H9 (cell line): Measurements from ENCODE around the gene TMCO4. TPM values are rescaled to one million over a fixed set of nuclear protein-coding genes. Genes with fewer than 3 reads are reported as not detected.

Source experiments
- DNase-seq: peaks from one replicate; pipeline ENCODE4 v3.0.0-alpha.2; 2017
- H2AFZ ChIP-seq: one replicate; pipeline ENCODE4 v1.6.1; 2013; ENCODE audit warnings: mild to moderate bottlenecking, low read length, control low read depth, moderate library complexity
- H2AK5ac ChIP-seq: 2 replicates; pipeline ENCODE4 v1.6.1; 2013; ENCODE audit warnings: low read length, control low read depth, mixed read lengths; ENCODE audit not compliant: insufficient read length
- H2BK120ac ChIP-seq: one replicate; pipeline ENCODE4 v1.6.1; 2013; ENCODE audit warnings: low read depth, mild to moderate bottlenecking, low read length, control low read depth, inconsistent platforms; ENCODE audit not compliant: poor library complexity, severe bottlenecking
- H2BK12ac ChIP-seq: 2 replicates; pipeline ENCODE4 v1.6.1; 2013; ENCODE audit warnings: low read length, control low read depth, mixed read lengths, low read depth; ENCODE audit not compliant: insufficient read length
- H2BK15ac ChIP-seq: 2 replicates; pipeline ENCODE4 v1.6.1; 2013; ENCODE audit warnings: low read depth, low read length, control low read depth
- H2BK20ac ChIP-seq: one replicate; pipeline ENCODE4 v1.6.1; 2013; ENCODE audit warnings: low read depth, mild to moderate bottlenecking, low read length, control low read depth, inconsistent platforms; ENCODE audit not compliant: poor library complexity, severe bottlenecking
- H2BK5ac ChIP-seq: 2 replicates; pipeline ENCODE4 v1.6.1; 2013; ENCODE audit warnings: low read length, control low read depth, mixed read lengths; ENCODE audit not compliant: insufficient read length
- H3K14ac ChIP-seq: 2 replicates; pipeline ENCODE4 v1.6.1; 2013; ENCODE audit warnings: low read length, control low read depth; ENCODE audit not compliant: insufficient read depth
- H3K18ac ChIP-seq: 2 replicates; pipeline ENCODE4 v1.6.1; 2013; ENCODE audit warnings: low read depth, mild to moderate bottlenecking, mixed read lengths, low read length, control low read depth; ENCODE audit not compliant: insufficient read length
- H3K23ac ChIP-seq: 2 replicates; pipeline ENCODE4 v1.6.1; 2013; ENCODE audit warnings: low read length, control low read depth, mixed read lengths, low read depth; ENCODE audit not compliant: insufficient read length
- H3K23me2 ChIP-seq: 2 replicates; pipeline ENCODE4 v1.6.1; 2013; ENCODE audit warnings: low read depth, mild to moderate bottlenecking, mixed read lengths, low read length, control low read depth; ENCODE audit not compliant: insufficient read length, poor library complexity, severe bottlenecking
- H3K27ac ChIP-seq: 2 replicates; pipeline ENCODE4 v1.5.1; 2013; ENCODE audit warnings: low read length, control low read depth, mixed read lengths, low read depth; ENCODE audit not compliant: insufficient read length
- H3K27me3 ChIP-seq: 2 replicates; pipeline ENCODE4 v1.6.1; 2013; ENCODE audit warnings: low read length, control low read depth, inconsistent platforms; ENCODE audit not compliant: insufficient read depth
- H3K4ac ChIP-seq: 2 replicates; pipeline ENCODE4 v1.6.1; 2013; ENCODE audit warnings: low read depth, mild to moderate bottlenecking, control low read depth, inconsistent platforms, low read length, moderate library complexity
- H3K4me1 ChIP-seq: 2 replicates; pipeline ENCODE4 v1.6.1; 2013; ENCODE audit warnings: low read length, control low read depth, inconsistent platforms; ENCODE audit not compliant: insufficient read depth
- H3K4me2 ChIP-seq: 2 replicates; pipeline ENCODE4 v1.6.1; 2013; ENCODE audit warnings: low read length, control low read depth, mixed read lengths; ENCODE audit not compliant: insufficient read length, insufficient read depth
- H3K56ac ChIP-seq: 2 replicates; pipeline ENCODE4 v1.6.1; 2013; ENCODE audit warnings: low read depth, mild to moderate bottlenecking, mixed read lengths, low read length, control low read depth; ENCODE audit not compliant: insufficient read length
- H3K79me1 ChIP-seq: 2 replicates; pipeline ENCODE4 v1.6.1; 2013; ENCODE audit warnings: low read depth, mild to moderate bottlenecking, moderate library complexity, low read length, control low read depth, inconsistent platforms; ENCODE audit not compliant: insufficient read depth, poor library complexity, severe bottlenecking
- H3K79me2 ChIP-seq: 2 replicates; pipeline ENCODE4 v1.6.1; 2013; ENCODE audit warnings: low read length, control low read depth, inconsistent platforms; ENCODE audit not compliant: insufficient read depth
- H3K9ac ChIP-seq: 2 replicates; pipeline ENCODE4 v1.6.1; 2013; ENCODE audit warnings: low read length, control low read depth, mixed read lengths; ENCODE audit not compliant: insufficient read length; ENCODE audit errors: extremely low read depth
- H3K9me3 ChIP-seq: one replicate; pipeline ENCODE4 v1.6.1; 2013; ENCODE audit warnings: low read depth, low read length, inconsistent platforms; ENCODE audit not compliant: control insufficient read depth
- H3T11ph ChIP-seq: one replicate; pipeline ENCODE4 v1.6.1; 2013; ENCODE audit warnings: mild to moderate bottlenecking, low read length, control low read depth, inconsistent platforms
- H4K20me1 ChIP-seq: one replicate; pipeline ENCODE4 v1.6.1; 2013; ENCODE audit not compliant: control insufficient read depth, insufficient read length, insufficient read depth
- H4K5ac ChIP-seq: 2 replicates; pipeline ENCODE4 v1.6.1; 2013; ENCODE audit warnings: low read depth, mild to moderate bottlenecking, mixed read lengths, low read length, control low read depth; ENCODE audit not compliant: insufficient read length
- H4K8ac ChIP-seq: replicated peaks from 2 replicates; pipeline ENCODE4 v1.6.1; 2013; ENCODE audit warnings: low read length, control low read depth, mixed read lengths, low read depth; ENCODE audit not compliant: insufficient read length
- H4K91ac ChIP-seq: 2 replicates; pipeline ENCODE4 v1.6.1; 2013; ENCODE audit warnings: low read depth, mild to moderate bottlenecking, moderate library complexity, mixed read lengths, low read length, control low read depth; ENCODE audit not compliant: insufficient read length
- H3K27ac Mint-ChIP-seq, 3 experiments: 2 replicates in 2 of 3; 3 replicates in 1 of 3; pipeline ENCODE4 v1.8.0; 2020 to 2021; ENCODE audit warnings: mixed read lengths in 3 of 3, mild to moderate bottlenecking in 1 of 3, moderate library complexity in 1 of 3
- H3K27me3 Mint-ChIP-seq: 2 replicates; pipeline ENCODE4 v1.8.0; 2021; ENCODE audit warnings: low read depth, mild to moderate bottlenecking, moderate library complexity, mixed read lengths
- H3K36me3 Mint-ChIP-seq, 3 experiments: 2 replicates in 2 of 3; 3 replicates in 1 of 3; pipeline ENCODE4 v1.8.0; 2020 to 2021; ENCODE audit warnings: low read depth in 3 of 3, mixed read lengths in 3 of 3; ENCODE audit not compliant: insufficient read depth in 1 of 3
- H3K4me1 Mint-ChIP-seq, 2 experiments: 2 replicates each; pipeline ENCODE4 v1.8.0; 2020; ENCODE audit warnings: mixed read lengths in 2 of 2
- H3K4me3 Mint-ChIP-seq, 2 experiments: 2 replicates in 1 of 2; 3 replicates in 1 of 2; pipeline ENCODE4 v1.8.0; 2020 to 2021; ENCODE audit warnings: mild to moderate bottlenecking in 2 of 2, mixed read lengths in 2 of 2, moderate library complexity in 1 of 2
- H3K9me3 Mint-ChIP-seq, 2 experiments: 2 replicates in 1 of 2; 3 replicates in 1 of 2; pipeline ENCODE4 v1.8.0; 2020; ENCODE audit warnings: mild to moderate bottlenecking in 2 of 2, mixed read lengths in 2 of 2, moderate library complexity in 1 of 2
- WGBS: extraction: QIAGEN DNeasy Blood & Tissue Kit; methylation state at CpG from one replicate; pipeline ENCODE4 v1.1.7; 2013; ENCODE audit warnings: missing lambda C conversion rate, low lambda C conversion rate, mixed read lengths; ENCODE audit not compliant: insufficient read length; ENCODE audit errors: extremely low coverage; 5-methylcytosine and 5-hydroxymethylcytosine counted together
- total RNA-seq: library from RNA; stranded (reverse); gene quantifications from 2 replicates; pipeline ENCODE4 v1.2.1, GENCODE V29; 2021
- TF ChIP-seq, protein P1 (sequence below): fragments of 200-600 bp; sonication (generic); conservative IDR thresholded peaks from 3 replicates; pipeline ENCODE4 v1.8.0; 2021; ENCODE audit warnings: antibody characterized with exemption, mild to moderate bottlenecking

The TMCO4 gene
- total RNA-seq, 1 experiment from 2014 or later: 4.0 TPM

DNA sequence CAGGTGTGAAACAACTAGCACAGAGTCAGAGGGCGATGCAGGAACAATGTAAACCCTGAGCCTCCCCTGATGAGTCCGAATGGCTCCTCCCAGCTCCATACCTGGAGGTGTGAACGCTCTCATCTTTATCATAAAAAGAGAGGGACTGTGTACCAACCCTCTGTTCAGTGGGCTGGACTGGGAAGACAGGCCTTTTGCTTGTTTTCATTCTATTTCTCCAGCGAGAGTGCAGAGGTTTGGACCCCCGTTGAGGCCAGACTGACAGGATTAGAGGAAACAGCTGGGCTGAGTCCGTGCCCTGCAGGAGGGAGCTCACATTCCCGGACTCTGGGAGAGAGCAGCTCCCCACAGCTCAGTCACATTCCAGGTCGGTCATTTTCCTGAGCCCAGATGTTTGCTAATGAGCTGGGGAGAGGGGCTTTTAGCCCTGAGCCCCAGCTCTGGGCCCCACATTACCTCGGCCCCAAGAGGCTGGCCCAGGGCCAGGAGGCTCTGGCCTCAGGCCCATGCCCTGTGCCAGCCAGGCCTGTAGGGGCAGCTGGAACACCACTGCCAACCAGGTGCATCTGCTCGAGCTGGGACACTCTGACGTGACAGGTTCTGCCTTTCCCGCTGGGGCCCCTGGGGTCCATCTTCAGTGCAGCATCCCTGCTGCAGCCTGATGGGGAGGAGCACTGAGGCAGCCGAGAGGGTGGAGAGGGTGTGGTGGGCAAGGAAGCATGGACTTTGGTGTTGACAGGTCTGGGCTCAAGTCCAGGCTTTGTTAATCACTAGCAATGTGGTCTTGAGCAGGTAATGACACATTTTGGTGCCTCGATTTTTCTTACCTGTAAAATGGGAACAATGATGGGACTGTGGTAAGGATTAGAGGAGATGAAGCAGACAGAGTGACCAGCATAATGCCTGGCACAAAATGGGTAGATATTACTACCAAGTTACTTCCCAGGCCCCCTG, 159.1 kb downstream of the TMCO4 start:
- H3K4me2 ChIP-seq: no peak overlapping the region
- H3K9me3 Mint-ChIP-seq: 0 out of 5 replicates have a peak, but pooled peaks cover 0 to 3% of the 10 kb centered on the region in 2 experiments

More for the DNA sequence above, 159.1 kb downstream of the TMCO4 start:
- Histone ChIP-seq H2BK5ac (no peak overlapping the region), H2BK15ac (no peak overlapping the region), H2AK5ac (no peak overlapping the region), H3K27me3 (peaks cover 17% of the 10 kb centered on the region; the same call in 1 of the 2 replicates), H2BK12ac (no peak overlapping the region), H3T11ph (no peak overlapping the region), H3K14ac (no peak overlapping the region), H3K79me2 (no peaks in the 10 kb centered on the region), H2AFZ (no peak overlapping the region), H3K56ac (no peak overlapping the region), H3K18ac (no peak overlapping the region), H3K9me3 (no peaks in the 10 kb centered on the region), H3K4me1 (no peaks in the 10 kb centered on the region; the same call in 1 of the 2 replicates), H3K9ac (no peak overlapping the region), H2BK20ac (no peak overlapping the region), H3K79me1 (no peaks in the 10 kb centered on the region), H4K5ac (no peak overlapping the region), H2BK120ac (no peak overlapping the region), H3K23me2 (peaks cover 15% of the 10 kb centered on the region), H3K23ac (no peak overlapping the region), H3K4ac (no peak overlapping the region), H4K91ac (no peak overlapping the region), H4K20me1 (no peaks in the 10 kb centered on the region), H4K8ac (no peak overlapping the region), H3K27ac (no peak overlapping the region)
- H3K36me3 Mint-ChIP-seq: no peaks in the 10 kb centered on the region; a peak in 1 of 7 replicates
- H3K4me1 Mint-ChIP-seq: peaks cover 16 to 29% of the 10 kb centered on the region in 2 experiments
- no peak overlapping the region; a peak in 2 of 7 replicates for H3K27ac Mint-ChIP-seq
- WGBS: no CpG with 5 or more reads among the region's 14 CpGs
- TF ChIP-seq, protein P1, sequence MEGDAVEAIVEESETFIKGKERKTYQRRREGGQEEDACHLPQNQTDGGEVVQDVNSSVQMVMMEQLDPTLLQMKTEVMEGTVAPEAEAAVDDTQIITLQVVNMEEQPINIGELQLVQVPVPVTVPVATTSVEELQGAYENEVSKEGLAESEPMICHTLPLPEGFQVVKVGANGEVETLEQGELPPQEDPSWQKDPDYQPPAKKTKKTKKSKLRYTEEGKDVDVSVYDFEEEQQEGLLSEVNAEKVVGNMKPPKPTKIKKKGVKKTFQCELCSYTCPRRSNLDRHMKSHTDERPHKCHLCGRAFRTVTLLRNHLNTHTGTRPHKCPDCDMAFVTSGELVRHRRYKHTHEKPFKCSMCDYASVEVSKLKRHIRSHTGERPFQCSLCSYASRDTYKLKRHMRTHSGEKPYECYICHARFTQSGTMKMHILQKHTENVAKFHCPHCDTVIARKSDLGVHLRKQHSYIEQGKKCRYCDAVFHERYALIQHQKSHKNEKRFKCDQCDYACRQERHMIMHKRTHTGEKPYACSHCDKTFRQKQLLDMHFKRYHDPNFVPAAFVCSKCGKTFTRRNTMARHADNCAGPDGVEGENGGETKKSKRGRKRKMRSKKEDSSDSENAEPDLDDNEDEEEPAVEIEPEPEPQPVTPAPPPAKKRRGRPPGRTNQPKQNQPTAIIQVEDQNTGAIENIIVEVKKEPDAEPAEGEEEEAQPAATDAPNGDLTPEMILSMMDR: peak; percentile 18; the same call in 1 of the 3 replicates
- DNase-seq: peak; percentile 77
- 0 out of 5 replicates have a peak overlapping the region, but pooled peaks of 1 of the 2 experiments have one; percentile 51 for H3K4me3 Mint-ChIP-seq
- H3K27me3 Mint-ChIP-seq: peaks cover 46% of the 10 kb centered on the region
